SKM-1 treated with dmso at 0.1 percent for 144 hours (cell line): ENCODE data around the gene AMY2B.
"Not testable (repeated sequence)": the region's sequence is repeated elsewhere in the genome, so short reads cannot be mapped to it uniquely, and the experiment has no call there.

Source experiments
- DNase-seq: peaks from one replicate; lab custom pipeline; 2025; ENCODE audit not compliant: unreplicated experiment; lab: John Stamatoyannopoulos, UW

Gene AMY2B

DNA sequence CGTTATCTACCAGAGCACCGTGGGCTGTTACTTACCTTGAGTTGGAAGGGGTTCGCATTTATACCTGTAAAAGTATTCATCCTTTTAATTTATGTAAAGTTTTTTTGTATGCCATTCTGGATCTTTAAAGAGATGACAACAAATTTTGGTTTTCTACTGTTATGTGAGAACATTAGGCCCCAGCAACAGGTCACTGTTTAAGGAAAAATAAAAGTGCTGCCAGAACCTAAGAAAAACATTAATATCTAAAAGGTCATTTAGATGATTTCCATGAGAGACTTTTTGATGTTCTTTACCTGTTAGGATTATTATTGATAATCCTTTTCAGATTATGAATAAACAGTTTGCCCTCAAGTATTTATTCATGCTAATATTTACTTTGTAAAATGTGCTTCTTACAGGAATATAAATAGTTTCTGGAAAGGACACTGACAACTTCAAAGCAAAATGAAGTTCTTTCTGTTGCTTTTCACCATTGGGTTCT is 45.6 kb downstream of the AMY2B start, which contains the start of gene AMY2A:
TSS of gene AMY2A (plus strand) at position 434 of the 484 bp plus-strand sequence. CDS start at position 448, 14 bp downstream.
- DNase-seq, result not testable (repeated sequence)

DNA sequence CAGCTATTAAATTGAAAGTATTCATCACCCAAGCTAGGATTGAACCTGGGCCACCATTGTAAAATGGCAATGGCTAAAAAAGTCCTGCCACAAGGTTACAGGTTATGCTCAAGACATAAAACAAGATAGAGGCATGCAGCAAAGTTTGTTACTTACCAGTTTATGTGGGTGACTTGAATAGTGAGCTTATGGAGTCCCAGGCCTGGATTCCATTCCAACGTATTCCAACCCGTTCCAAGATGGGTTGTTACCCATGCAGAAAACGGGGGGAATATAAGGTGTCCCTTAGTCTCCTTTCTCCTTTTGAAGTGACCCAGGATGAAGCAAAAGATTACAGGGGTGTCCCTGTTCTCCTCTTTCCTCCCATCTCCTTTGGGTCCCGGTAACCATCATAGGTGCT is 56.0 kb downstream of the AMY2B start:
- not testable (repeated sequence) for DNase-seq
